Dendritic cell treated with granulocyte-macrophage colony-stimulating factor and Interleukin-4, amounts not matched to agents 40 ng/mL and 50 ng/mL, for 4 days (primary cell): Measurements from ENCODE around the gene CIC.
"Not testable (repeated sequence)": the region's sequence is repeated elsewhere in the genome, so short reads cannot be mapped to it uniquely, and the experiment has no call there.

ENCODE experiments used
- H3K27ac Mint-ChIP-seq: one replicate; pipeline ENCODE4 v1.8.0; 2022; ENCODE audit warnings: mild to moderate bottlenecking, mixed read lengths
- H3K27me3 Mint-ChIP-seq: one replicate; pipeline ENCODE4 v1.8.0; 2022; ENCODE audit warnings: mild to moderate bottlenecking, mixed read lengths
- H3K36me3 Mint-ChIP-seq: one replicate; pipeline ENCODE4 v1.8.0; 2022; ENCODE audit warnings: low read depth, mixed read lengths
- H3K4me1 Mint-ChIP-seq: one replicate; pipeline ENCODE4 v1.8.0; 2022; ENCODE audit warnings: low read depth, mixed read lengths
- H3K4me3 Mint-ChIP-seq: one replicate; pipeline ENCODE4 v1.8.0; 2022; ENCODE audit warnings: mild to moderate bottlenecking, moderate library complexity, mixed read lengths
- H3K9me3 Mint-ChIP-seq: one replicate; pipeline ENCODE4 v1.8.0; 2022; ENCODE audit warnings: mixed read lengths
- intact Hi-C: fragments of 100-400 bp; cut with micrococcal nuclease; formaldehyde crosslinking; loops from one replicate; pipeline ENCODE4 v1.15.0; 2022

The CIC gene

GRCh38 chr19:42255766-42256745, 13.0 kb upstream of the CIC start:
- H3K27me3 Mint-ChIP-seq = peaks cover 20% of the 10 kb centered on the region
- peak overlapping the region; percentile 88 for H3K27ac Mint-ChIP-seq
- peaks cover 38% of the 10 kb centered on the region for H3K4me1 Mint-ChIP-seq

GRCh38 chr19:42257842-42258241, 11.2 kb upstream of the CIC start:
- intact Hi-C loops, H3K4me3 Mint-ChIP-seq, H3K9me3 Mint-ChIP-seq, H3K27ac Mint-ChIP-seq: not testable (repeated sequence)
- peaks cover 30% of the 10 kb centered on the region for H3K4me1 Mint-ChIP-seq
- peaks cover 14% of the 10 kb centered on the region for H3K36me3 Mint-ChIP-seq
- H3K27me3 Mint-ChIP-seq = peaks cover 29% of the 10 kb centered on the region

More at GRCh38 chr19:42255766-42256745, 13.0 kb upstream of the CIC start:
- H3K36me3 Mint-ChIP-seq = peaks cover 19% of the 10 kb centered on the region
- peak overlapping the region; percentile 88 for H3K4me3 Mint-ChIP-seq
- intact Hi-C loops = loop anchor here (1.0 kb wide), 2 partner anchors 12 to 27 kb away; no protein-coding TSS in a partner anchor
- no peaks in the 10 kb centered on the region for H3K9me3 Mint-ChIP-seq

GRCh38 chr19:42261763-42262162, 7.3 kb upstream of the CIC start:
- H3K4me1 Mint-ChIP-seq = peaks cover 12% of the 10 kb centered on the region
- intact Hi-C loops = no loop called here
- H3K36me3 Mint-ChIP-seq = no peaks in the 10 kb centered on the region
- H3K9me3 Mint-ChIP-seq = no peaks in the 10 kb centered on the region
- no peak overlapping the region for H3K27ac Mint-ChIP-seq
- H3K27me3 Mint-ChIP-seq = peaks cover 23% of the 10 kb centered on the region
- H3K4me3 Mint-ChIP-seq = no peak overlapping the region

- intact Hi-C loops = not testable (repeated sequence)
Observed at GRCh38 chr19:42266105-42266504, 2.9 kb upstream of the CIC start.

GRCh38 chr19:42266928-42267603, 2.0 kb upstream of the CIC start:
- H3K36me3 Mint-ChIP-seq = peaks cover 11% of the 10 kb centered on the region
- H3K9me3 Mint-ChIP-seq, intact Hi-C loops, H3K27ac Mint-ChIP-seq, H3K27me3 Mint-ChIP-seq, H3K4me3 Mint-ChIP-seq: not testable (repeated sequence)
- peaks cover 36% of the 10 kb centered on the region for H3K4me1 Mint-ChIP-seq

More at GRCh38 chr19:42266105-42266504, 2.9 kb upstream of the CIC start:
- peaks cover 29% of the 10 kb centered on the region for H3K4me1 Mint-ChIP-seq
- not testable (repeated sequence) for H3K9me3 Mint-ChIP-seq, H3K36me3 Mint-ChIP-seq, H3K27ac Mint-ChIP-seq, H3K27me3 Mint-ChIP-seq, H3K4me3 Mint-ChIP-seq

- Mint-ChIP-seq H3K9me3 (no peaks in the 10 kb centered on the region), H3K27ac (no peak overlapping the region), H3K27me3 (peaks cover 1% of the 10 kb centered on the region), H3K4me3 (no peak overlapping the region), H3K36me3 (peaks cover 18% of the 10 kb centered on the region), H3K4me1 (peaks cover 34% of the 10 kb centered on the region)
- intact Hi-C loops = loop anchor here (1.0 to 2.0 kb wide), 2 partner anchors 11 to 15 kb away; no protein-coding TSS in a partner anchor
Observed at GRCh38 chr19:42267644-42268141, 1.4 kb upstream of the CIC start.

- Mint-ChIP-seq H3K4me1 (peaks cover 33% of the 10 kb centered on the region), H3K36me3 (peaks cover 23% of the 10 kb centered on the region), H3K9me3 (no peaks in the 10 kb centered on the region), H3K27me3 (no peaks in the 10 kb centered on the region), H3K27ac (no peak overlapping the region), H3K4me3 (no peak overlapping the region)
- intact Hi-C loops = loop anchor here (1.0 to 2.0 kb wide), 2 partner anchors 12 to 15 kb away; no protein-coding TSS in a partner anchor
Observed at GRCh38 chr19:42268142-42268703, 829 bp upstream of the CIC start.

- peaks cover 38% of the 10 kb centered on the region for H3K36me3 Mint-ChIP-seq
- intact Hi-C loops = loop anchor here (2.0 kb wide), 1 partner anchor 13 kb away; no protein-coding TSS in a partner anchor
- H3K27ac Mint-ChIP-seq = no peak overlapping the region
- no peaks in the 10 kb centered on the region for H3K9me3 Mint-ChIP-seq
- H3K27me3 Mint-ChIP-seq = no peaks in the 10 kb centered on the region
- peak overlapping the region; percentile 90 for H3K4me3 Mint-ChIP-seq
- H3K4me1 Mint-ChIP-seq = peaks cover 48% of the 10 kb centered on the region
Observed at GRCh38 chr19:42269478-42270345, 660 bp downstream of the CIC start.

- Mint-ChIP-seq H3K27ac (no peak overlapping the region), H3K9me3 (no peaks in the 10 kb centered on the region), H3K4me1 (peaks cover 56% of the 10 kb centered on the region), H3K27me3 (no peaks in the 10 kb centered on the region), H3K36me3 (peaks cover 46% of the 10 kb centered on the region), H3K4me3 (peak overlapping the region; percentile 90)
- intact Hi-C loops = no loop called here
Observed at GRCh38 chr19:42270346-42271044, 1.4 kb downstream of the CIC start.

- peaks cover 61% of the 10 kb centered on the region for H3K4me1 Mint-ChIP-seq
- H3K27ac Mint-ChIP-seq = no peak overlapping the region
- no peaks in the 10 kb centered on the region for H3K9me3 Mint-ChIP-seq
- peaks cover 50% of the 10 kb centered on the region for H3K36me3 Mint-ChIP-seq
- H3K4me3 Mint-ChIP-seq = peak overlapping the region; percentile 90
- intact Hi-C loops = no loop called here
- H3K27me3 Mint-ChIP-seq = no peaks in the 10 kb centered on the region
Observed at GRCh38 chr19:42271045-42271419, 2.0 kb downstream of the CIC start.

GRCh38 chr19:42271861-42272534, 2.9 kb downstream of the CIC start:
- Mint-ChIP-seq H3K27ac (no peak overlapping the region), H3K27me3 (no peaks in the 10 kb centered on the region), H3K36me3 (peaks cover 53% of the 10 kb centered on the region), H3K4me3 (no peak overlapping the region), H3K4me1 (peaks cover 67% of the 10 kb centered on the region), H3K9me3 (no peaks in the 10 kb centered on the region)
- intact Hi-C loops = no loop called here

- peaks cover 58% of the 10 kb centered on the region for H3K36me3 Mint-ChIP-seq
- intact Hi-C loops = no loop called here
- no peaks in the 10 kb centered on the region for H3K9me3 Mint-ChIP-seq
- H3K4me3 Mint-ChIP-seq = no peak overlapping the region
- H3K27me3 Mint-ChIP-seq = no peaks in the 10 kb centered on the region
- H3K4me1 Mint-ChIP-seq = peaks cover 71% of the 10 kb centered on the region
- peak overlapping the region; percentile 11 for H3K27ac Mint-ChIP-seq
Observed at GRCh38 chr19:42272535-42272897, 3.5 kb downstream of the CIC start.
